GM19438 (cell line): Measurements from ENCODE around the gene LEFTY1.
"Not testable (repeated sequence)": the region's sequence is repeated elsewhere in the genome, so short reads cannot be mapped to it uniquely, and the experiment has no call there.

ENCODE experiments used
- ATAC-seq: cut with Tn5 transposase; IDR thresholded peaks from one replicate; pipeline ENCODE4 v1.9.1; 2021; ENCODE audit warnings: low read depth; ENCODE audit not compliant: unreplicated experiment

LEFTY1 gene, protein sequence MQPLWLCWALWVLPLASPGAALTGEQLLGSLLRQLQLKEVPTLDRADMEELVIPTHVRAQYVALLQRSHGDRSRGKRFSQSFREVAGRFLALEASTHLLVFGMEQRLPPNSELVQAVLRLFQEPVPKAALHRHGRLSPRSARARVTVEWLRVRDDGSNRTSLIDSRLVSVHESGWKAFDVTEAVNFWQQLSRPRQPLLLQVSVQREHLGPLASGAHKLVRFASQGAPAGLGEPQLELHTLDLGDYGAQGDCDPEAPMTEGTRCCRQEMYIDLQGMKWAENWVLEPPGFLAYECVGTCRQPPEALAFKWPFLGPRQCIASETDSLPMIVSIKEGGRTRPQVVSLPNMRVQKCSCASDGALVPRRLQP

DNA sequence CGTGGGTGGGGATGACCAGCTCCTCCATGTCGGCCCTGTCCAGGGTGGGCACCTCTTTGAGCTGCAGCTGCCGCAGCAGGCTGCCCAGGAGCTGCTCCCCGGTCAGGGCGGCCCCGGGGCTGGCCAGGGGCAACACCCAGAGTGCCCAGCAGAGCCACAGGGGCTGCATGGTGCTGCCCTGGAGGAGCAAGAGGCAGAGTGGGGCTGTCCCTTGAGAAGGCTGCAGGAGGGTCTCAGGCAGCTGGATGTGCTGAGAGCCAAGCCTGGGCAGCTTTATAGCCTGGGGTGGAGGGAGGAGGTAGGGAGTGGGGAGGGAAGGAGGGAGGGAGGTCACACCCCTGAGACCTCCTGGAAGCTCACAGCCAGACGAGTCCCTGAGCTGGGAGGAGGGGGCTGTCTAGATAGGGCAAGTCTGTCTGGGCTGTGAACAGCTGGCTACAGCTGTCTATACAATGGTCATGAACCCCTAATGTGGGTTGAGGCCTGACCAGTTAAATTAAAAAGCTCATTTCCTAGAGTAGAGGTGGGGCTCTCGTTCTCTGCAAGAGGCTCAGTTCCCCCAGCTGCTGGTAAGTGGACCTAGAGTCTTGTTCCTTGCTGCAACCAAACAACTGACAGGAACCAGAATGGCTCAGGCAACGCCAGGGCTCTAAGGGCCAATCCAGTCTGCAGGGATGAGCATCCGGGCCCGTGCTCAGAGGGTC, at the start of gene LEFTY1:
Gene LEFTY1, minus strand, starts transcription at position 249 of the 704 bp plus-strand sequence. Its CDS starts 80 bp downstream, at position 169.
- no peak for ATAC-seq

DNA sequence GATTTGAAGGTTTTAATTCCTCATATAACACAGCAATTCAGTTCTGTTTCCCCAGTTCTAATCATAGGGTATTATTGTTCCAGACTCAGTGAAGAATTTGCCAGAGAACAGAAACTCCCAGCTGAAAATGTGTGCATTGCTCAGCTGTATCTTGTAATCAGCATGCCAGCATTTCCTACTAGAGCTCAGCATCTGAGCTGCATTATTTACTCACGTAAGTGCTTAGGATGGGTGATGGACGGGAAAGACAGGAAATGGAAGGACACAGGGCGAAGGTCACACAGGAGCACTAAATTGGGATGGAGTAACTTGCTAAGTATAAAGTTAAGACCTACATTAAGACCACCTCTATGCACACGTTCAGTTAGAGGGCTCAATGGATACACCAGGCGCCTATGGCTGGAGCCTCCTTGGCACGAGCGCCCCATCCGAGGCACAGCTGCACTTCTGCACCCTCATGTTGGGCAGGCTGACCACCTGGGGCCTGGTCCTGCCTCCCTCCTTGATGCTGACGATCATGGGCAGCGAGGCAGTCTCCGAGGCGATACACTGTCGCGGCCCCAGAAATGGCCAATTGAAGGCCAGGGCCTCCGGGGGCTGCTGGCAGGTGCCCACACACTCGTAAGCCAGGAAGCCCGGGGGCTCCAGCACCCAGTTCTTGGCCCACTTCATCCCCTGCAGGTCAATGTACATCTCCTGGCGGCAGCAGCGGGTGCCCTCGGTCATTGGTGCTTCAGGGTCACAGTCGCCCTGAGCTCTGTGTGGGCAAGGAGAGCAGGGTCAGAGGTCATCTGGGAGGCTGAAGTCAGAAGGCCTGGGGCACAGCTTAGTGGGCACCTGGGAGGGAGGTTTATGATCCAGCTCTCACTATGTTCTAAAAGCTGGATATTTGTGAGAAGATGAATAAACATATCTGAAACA, 48.4 kb upstream of the LEFTY1 start:
- no peak for ATAC-seq

DNA sequence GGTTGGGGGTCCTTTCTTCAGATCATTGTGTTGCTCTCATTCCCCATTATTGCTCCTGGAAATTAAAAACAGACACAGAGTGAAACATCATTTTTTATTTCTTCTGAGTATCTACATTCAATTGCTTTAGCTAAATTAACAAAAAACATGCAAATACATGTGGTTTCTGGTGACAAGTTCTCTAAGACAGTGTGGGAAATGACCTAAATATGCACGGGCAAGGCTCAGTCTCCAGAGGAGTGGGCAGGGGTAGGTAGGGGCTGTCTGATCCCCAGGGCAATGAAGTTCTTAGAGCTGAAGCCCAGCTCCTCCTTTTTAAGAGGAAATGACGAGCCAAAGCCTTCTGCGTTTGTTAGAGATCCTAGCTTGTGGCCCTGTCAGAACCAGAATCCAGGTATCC, 47.6 kb upstream of the LEFTY1 start:
- ATAC-seq: no peak

DNA sequence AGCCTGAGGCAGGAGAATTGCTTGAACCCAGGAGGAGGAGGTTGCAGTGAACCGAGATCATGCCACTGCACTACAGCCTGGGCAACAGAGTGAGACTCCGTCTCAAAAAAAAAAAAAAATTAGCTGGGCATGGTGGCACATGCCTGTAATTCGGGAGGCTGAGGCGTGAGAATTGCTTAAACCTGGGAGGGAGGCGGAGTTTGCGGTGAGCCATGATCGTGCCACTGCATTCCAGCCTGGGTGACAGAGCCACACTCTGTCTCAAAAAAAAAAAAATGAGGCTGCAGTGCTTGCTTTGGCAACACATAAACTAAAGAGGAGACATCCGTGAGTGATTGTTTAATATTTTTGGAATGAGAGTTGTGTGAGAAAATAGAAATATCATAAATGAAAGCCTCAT, 47.1 kb upstream of the LEFTY1 start:
- ATAC-seq: not testable (repeated sequence)

DNA sequence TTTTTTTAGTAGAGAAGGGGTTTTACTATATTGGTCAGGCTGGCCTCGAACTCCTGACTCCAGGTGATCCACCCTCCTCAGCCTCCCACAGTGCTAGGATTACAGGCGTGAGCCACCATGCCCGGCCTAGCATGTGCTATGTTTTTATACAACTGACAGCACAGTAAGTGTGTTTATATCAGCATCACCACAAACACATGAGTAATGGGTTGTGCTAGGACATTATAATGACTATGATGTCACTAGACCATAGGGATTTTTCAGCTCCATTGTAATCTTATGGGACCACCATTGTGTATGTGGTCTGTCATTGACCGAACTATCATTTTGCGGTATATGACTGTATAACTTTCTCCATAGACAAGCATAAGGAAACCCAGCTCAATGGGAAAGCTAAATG, 45.8 kb upstream of the LEFTY1 start:
- ATAC-seq: no peak

DNA sequence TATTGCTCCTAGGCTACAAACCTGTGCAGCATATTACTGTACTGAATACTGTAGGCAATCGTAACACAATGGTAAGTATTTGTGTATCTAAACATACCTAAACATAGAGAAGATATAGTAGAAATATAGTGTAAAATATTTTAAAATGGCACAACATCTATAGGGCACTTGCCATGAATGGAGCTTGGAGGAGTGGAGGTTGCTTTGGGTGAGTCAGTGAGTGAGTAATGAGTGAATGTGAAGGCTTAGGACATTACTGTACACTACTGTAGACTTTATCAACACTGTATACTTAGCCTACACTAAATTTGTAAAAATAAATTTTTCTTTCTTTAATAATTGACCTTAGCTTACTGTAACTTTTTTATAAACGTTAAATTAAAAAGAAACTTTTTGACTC, 44.1 kb upstream of the LEFTY1 start:
- no peak for ATAC-seq

DNA sequence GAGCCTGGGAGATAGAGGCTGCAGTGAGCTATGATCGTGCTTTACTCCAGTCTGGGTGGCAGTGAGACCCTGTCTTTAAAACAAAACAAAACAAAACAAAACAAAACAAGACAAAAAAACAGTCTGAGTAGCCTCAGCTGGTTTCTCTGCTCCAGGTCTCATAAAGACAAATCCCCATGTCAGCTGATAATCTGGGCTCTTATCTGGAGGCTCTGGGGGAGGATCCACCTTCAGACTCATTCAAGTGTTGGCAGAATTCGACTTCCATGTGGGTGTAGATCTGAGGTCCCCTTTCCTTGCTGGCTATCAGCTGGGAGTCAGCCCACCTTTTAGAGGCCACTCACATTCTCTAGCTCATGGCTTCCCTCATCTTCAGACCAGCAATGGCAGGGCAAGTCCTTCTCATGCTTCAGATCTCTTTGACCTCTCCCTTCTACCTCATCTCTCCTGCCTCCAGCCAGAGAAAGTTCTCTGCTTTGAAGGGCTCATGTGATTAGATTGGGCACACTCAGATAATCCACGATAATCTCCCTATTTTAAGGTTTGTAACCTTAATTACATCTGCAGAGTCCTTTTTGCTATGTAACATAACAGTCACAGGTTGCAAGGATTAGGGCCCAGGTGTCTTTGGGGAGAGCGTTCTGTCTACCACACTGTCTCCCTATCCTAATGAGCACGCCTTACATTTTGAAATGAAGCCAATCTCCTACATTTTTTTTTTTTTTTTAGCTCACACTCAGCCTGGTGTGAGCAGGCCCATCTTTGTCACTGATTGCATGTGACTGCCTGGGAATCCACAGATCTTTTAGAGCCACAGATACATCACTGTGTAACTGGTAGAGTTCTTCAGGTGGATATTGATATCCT, 42.6 kb upstream of the LEFTY1 start:
- ATAC-seq: no peak

DNA sequence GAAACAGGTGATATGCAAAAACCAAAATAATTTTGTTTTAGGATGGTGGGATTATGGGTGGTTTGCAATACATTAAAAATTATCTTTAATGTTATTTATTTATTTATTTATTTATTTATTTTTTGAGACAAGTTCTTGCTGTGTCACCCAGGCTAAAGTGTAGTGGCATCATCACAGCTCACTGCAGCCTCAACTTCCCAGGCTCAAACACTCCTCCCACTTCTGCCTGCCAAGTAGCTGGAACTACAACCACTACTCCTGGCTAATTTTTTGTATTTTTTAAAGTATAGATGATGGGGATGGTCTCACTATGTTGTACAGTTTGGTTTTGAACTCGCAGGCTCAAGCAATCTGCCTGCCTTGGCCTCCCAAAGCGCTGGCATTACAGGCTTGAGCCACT, 41.6 kb upstream of the LEFTY1 start:
- ATAC-seq: no peak

DNA sequence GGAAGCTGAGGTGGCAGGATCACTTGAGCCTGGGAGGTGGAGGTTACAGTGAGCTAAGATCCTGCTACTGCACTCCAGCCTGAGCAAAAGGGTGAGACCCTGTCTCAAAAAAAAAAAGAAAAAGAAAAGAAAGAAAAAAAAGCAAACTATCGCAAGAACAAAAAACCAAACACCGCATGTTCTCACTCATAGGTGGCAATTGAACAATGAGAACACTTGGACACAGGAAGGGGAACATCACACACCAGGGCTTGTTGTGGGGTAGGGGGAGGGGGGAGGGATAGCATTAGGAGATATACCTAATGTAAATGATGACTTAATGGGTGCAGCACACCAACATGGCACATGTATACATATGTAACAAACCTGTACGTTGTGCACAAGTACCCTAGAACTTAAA, 40.5 kb upstream of the LEFTY1 start:
- not testable (repeated sequence) for ATAC-seq

DNA sequence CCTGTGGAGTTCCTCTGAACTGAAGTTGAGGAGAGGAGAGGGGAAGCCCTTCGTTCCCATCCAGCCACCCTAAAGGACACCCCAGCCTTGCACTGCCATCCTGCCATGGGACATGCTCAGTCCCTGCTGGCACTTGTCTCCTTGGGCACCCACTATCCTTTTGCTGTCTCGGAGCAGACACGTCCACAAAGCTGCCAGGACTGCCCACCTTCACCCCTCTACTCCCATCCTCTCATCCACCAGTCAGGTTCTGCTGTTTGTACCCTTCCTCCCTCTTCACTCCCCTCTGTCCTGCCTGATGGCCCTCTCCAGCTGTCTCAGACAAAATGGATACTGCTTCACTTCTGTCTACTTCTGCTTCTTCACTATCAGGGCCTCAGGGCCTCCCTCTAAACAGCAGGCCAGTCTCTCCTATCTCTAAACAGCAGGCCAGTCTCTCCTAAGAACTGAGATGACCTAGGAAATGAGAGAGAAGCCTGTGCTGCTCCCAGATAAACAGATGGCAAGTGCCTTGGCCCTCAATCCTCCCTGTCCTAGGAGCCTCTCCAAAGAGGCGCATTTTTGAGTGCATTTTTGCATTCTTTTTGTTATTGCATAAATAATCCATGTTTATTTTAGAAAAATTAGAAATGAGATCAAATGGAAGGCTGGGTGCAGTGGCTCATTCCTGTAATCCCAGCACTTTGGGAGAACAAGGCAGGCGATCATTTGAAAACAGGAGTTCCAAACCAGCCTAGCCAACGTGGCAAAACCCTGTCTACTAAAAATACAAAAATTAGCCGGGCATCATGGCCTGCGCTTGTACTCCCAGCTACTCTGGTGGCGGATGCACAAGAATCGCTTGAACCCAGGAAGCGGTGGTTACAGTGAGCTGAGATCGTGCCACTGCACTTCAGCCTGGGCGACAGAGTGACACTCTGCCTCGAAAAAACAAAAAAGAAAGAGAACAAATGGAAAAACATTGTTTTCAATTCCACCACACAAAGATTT, 39.5 kb upstream of the LEFTY1 start:
- no peak for ATAC-seq

DNA sequence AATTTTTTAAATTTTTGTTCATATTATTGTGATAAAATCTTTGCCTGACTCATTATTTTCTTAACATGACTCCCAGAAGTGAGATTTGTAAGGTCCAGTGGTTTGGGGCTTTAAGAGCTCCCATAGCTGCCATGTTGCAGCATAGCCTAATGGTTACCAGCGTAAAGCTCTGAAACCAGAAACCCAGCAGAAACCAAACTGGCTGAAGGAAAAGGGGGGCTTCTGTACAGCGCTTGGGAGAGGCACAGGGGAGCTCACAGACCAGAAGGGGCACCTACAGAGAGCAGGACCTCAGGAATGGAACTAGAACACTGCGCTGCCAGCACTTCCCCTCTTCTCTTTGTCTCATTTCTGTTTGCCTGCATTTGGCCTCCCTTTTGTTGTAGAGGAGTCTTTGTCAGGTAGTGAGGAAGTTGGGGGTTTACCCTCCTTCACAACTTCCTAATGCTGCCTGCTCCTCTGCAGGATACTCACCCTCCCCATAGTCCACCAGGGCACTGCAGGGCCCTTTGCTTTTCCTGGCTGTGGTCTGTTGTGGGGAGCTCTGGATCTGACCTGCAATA, 37.7 kb upstream of the LEFTY1 start:
- ATAC-seq: no peak

DNA sequence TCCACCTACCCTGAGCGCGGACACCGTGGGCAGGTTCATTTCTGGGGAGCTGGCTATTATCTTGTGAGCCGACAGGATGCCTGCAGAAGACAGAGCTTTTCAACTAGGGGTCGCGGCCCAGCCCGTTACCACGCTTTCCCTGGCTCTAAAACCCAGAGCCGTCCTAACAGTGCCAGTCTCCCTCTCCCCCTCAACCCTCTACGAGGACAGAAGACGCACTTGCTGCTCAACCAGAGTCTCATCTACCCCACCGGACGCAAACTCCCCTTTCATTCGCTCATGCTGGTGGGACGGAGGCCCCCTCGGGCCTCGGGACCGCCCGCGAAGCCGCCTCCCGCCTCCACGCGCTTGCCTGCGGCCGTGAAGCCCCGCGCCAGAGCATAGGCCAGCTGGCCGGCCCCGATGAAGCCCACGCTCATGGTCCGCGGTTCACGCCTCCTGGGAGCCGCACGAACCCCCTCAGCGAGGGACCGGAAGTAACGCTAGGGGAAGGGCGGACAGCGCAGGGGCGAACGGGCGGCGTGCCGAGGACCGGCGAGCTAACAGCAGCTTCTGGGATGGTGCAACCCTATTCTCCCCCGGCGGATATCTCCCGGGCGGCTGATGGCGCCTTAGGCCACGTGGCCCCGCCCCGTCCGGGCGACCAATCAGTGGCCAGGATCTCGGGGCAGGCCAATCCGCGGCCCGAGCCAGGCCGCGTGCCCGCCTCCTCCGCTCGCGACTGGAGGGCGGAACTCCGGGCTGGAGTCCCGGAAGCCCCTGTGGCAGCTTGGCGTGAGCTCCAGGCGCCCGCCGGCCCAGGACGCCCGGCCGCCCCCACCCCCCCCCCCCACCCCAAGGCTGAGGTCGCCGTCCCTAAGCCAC, 35.0 kb upstream of the LEFTY1 start, which contains the start of gene PYCR2:
Gene PYCR2, minus strand, starts transcription at position 559 of the 864 bp plus-strand sequence. Its CDS starts 140 bp downstream, at position 419.
- peak; percentile 97 for ATAC-seq

DNA sequence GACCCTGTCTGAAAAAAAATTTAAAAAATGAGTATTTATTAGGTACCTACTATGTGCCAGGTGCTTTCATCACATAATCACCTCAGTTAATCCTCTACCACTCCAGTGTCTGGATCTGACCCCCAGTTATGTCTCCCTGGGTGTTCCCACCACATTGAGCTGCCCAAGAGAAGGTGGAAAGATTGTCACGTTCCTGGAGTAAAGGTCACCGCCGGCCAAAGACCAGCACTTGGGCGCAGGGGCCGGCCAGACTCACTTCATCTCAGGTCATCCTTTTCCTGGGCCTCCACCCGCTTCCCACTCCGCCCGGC, 34.4 kb upstream of the LEFTY1 start:
- ATAC-seq: no peak

DNA sequence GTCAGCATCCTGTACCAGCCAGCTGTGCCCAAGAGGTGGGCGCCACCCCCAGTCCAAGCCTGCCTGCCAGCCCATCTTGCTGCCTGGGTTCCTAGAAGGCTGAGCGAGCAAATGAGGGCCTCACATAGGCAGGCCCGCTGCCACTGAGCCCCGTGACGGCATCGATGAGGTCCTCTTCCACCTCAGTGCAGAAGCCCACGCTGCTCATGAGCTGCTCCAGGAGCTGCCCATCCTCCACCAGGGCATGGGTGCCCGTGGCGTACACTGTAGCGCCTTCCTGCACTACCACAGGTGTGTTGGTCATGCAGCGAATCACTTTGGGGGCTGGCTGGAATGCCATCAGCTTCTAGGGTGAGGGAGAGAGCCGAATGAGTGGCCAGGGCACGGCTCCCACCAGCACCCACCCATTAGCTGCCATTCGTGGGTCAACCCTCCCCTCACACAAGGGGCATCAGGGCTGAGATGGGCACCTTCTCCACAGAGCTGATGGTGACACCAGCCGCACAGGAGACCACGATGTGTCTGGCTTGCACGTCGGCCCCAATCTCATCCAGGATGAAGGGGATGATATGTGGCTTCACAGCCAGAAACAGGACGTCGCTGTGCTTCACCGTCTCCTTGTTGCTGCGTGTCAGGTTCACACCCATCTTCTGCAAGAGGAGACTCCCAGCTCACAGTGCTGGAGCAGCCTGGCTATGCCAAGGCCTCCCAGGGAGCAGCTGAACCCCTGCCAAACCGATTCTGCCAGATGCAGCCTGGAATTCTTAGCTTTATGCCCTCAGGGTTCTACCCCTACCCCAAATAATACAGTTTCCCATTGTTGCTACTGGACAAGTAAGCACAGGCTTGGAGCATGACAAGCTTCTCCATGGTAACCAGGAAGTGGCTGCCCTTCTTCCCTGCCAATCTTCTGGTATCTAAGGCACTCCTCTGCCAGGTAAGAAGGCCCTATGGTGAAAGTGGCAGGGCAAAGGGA, 33.1 kb upstream of the LEFTY1 start:
- no peak for ATAC-seq

DNA sequence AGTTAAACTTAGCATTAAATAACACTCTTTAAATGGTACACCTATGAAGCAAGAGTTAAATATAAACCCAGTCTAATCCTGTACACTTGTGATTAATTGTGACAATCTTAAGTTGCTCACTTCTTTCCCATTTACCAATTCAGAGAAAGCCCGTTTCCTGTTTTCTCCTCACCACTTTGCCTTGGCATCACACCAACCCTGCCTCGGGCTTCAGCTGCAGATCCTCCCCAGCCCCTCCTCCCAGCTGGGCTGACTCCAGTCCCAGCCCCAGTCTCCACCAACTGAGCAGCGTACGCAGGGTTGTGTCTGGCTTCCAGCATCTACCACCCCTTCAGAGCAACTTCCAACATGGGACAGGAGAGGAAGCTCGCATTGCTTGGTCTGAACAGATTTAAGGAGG, 31.0 kb upstream of the LEFTY1 start:
- ATAC-seq: no peak

DNA sequence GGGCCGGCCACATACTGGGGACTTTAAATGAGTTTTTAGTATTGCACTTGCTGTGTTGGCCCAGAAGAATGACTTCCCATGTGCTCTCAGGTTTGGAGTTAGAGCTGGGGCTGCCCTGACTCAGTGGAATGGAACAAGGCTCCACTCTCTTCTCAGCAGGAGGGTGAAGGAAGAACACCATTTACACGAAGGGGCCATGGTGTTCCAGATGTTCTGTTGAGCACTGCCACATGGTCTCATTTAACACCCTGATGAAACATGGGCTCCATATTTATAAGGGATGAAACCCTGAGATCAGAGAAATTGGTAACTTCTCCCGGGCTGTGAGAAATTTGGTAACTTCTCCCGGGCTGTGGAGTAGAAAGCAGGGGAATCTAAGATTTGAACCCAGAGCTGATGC, 29.3 kb upstream of the LEFTY1 start:
- ATAC-seq: no peak

DNA sequence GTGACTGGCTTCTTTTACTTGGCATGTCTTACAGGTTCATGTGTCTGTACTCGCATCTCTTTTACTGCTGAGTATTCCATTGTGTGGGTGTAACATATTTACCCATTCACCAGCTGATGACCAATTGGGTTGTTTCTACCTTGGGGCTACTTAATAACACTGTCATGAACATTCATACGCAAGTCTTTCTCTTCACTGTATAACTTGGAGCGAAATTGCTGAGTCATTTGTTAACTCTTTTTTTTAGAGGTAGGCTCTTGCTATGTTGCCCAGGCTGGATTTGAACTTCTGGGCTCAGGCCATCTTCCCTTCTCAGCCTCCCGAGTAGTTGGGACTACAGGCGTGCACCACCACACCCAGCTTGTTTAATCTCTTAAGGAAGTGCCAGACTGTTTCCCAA, 28.6 kb upstream of the LEFTY1 start:
- no peak for ATAC-seq
